UCSD-AML1 (cell line): ENCODE results near the gene TACC2.
"Not testable (repeated sequence)": the region's sequence is repeated elsewhere in the genome, so short reads cannot be mapped to it uniquely, and the experiment has no call there.

Experiments
- DNase-seq: peaks from one replicate; lab custom pipeline; 2025; ENCODE audit not compliant: unreplicated experiment; lab: John Stamatoyannopoulos, UW

TACC2 gene

DNA sequence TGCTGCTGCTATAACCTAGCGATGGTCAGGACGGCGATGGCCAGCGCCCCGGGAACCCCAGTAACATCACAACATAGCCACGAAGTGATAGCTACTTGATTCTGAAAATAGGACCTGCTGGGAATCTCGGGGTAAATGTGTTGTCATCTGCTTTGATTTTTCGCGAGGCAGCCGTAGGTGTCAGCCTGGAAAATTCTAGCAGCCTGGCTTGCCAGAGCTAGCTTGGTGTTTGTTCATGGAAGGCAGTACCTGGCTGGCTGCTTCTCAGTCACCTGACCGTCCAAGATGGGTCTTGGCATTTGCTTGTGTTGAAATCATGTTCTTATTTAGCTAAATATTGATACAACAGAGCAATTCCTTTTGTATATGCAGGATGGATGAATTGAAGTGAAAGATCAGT lies 199.7 kb downstream of the TACC2 start:
- DNase-seq: no peak

DNA sequence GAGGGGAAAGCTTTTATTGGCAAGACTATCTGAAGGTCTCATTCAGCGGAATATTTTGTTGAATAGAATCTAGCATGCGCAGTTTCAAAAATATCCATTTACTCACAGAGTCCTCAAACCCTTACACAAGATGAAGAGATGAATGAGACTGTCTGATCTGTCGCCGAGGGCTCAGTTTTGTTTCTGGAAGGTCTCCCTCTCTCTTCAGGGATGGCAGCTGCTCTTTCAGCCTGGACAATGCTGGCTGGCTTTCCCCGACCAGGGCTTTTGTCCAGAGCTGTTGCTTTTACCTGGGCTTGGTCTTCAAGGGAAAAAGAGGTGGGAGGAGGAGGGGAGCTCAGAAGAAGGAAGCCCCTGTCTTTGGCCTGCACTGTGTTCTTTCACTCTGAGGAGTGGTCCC lies 200.2 kb downstream of the TACC2 start:
- no peak for DNase-seq

DNA sequence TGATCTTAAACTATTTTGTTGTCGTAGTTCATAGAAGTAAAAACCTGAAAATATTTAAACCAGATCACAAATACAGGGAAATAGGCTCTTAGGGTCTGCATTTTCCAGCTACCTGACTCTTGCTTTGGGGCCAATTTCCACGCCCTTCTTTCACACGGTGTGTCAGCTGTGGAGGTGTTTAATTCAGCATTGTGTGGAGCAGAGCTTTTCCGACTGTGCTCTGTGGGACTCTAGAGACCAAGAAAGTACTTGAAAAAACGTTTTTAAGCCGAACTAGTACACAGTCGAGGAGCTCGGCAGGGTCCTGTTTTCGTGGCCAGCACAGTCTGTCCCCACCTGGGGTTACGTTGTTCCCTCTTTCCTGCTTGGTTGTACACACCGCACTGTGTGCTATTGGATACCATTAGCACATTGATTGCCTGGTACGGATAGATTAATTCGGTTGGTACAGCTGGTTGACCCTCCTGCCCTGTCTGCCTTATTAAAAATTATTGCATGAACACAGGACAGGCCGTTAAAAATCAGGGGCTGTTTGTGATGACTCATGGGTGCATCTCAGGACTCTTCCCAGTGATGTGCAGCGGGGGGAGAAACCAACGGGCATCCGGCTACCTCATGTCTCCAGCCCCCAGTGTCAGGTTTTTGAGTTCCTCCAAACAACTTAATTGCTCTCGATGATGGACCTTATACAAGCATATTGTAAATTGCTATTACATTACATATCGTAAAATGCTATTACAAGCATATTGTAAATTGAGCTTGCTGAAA lies 201.4 kb downstream of the TACC2 start:
- no peak for DNase-seq

DNA sequence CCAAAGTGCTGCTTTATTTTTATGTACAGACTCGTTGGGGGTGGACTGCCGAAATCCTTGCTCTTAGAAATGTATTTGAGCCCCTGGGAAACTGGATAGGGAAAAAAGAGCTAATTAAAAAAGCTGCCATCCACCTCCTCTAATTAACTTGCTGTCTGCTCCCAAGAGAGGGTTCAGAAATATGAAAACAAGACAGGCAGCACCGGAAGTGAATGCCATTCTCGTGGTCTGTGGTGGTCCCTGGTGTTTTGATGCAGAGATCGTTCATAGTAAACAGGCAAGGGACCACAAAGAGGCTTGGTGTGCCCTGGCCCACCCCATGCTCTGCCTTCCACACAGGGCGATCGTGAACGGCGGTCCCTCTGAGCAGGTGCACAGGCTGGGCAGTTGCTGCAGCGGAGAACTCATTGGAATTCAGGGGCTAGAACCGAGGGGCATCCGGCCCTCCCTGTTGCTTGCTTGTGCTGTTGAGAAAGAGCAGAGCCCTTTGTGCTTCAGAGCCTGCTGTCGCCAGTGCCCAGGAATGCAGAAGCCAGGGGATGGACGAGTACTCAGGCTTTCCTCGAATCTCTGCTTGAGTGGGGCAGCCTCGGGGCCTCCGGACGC lies 203.1 kb downstream of the TACC2 start:
- no peak for DNase-seq

DNA sequence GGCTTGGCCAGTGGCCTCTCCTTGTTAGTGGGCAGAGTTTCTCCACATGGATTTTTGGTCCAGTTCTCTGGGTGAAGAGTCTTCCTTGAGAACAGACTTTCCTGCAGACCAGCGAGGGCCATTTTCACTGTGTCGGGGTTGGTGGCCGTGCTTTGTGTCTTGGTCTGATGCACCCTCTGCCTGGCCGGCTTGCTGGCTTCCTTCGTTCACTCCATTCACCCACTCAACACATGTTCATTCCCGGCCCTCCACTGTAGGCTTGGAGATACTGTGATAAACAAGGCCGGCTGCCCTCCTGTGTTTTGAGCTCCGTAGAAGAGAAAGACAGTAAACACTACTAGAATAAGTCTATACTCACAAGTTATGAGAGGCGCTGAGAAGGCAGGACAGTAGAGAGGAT lies 205.3 kb downstream of the TACC2 start:
- DNase-seq: no peak

DNA sequence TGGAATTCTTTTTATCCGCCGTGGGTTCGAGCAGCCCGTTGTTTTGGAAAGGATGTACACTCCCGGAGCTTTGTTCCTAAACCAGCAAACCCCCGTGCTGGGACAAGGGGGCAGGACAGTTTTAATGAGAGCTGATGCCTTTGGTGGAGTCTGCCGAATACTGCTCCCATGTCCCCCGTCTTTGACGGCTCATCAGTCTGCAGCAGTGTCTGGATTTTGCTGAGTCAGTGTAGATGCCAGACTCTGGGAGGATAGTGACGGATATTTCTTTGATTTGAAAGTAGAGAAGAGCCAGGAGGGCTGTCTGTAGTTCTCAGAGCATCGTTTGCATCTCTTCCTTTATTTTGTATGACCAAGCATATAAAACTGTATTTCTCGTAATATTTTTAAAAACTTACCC lies 207.3 kb downstream of the TACC2 start:
- no peak for DNase-seq

DNA sequence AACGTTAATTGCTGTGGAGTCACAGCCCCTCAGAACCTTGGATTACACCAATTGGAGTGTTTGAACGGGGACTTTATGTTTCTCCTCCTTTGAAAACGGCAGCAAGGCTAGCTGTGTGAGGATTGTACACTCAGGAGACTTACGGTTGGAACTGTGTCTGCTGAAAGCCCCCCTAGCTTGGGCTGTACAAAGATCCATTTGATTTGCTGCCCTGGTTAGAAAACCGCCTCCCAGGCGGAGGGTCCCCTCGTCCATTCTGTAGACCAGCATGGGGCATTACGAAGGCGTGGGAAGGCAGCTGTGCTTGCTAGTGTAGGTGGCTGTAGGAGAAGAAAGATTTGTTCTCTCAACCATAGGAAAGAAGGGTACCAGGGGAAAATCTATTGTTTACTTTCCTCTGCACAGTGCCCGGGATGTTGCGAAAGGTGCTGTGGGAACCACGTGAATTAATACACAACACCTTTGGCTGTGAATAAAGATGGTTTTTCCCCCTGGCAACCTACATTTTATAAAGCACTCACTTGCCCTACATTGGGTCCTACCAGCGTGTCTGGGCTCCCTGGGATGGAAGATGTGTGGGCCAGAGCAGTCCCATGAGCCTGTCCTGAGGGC lies 208.8 kb downstream of the TACC2 start:
- no peak for DNase-seq

DNA sequence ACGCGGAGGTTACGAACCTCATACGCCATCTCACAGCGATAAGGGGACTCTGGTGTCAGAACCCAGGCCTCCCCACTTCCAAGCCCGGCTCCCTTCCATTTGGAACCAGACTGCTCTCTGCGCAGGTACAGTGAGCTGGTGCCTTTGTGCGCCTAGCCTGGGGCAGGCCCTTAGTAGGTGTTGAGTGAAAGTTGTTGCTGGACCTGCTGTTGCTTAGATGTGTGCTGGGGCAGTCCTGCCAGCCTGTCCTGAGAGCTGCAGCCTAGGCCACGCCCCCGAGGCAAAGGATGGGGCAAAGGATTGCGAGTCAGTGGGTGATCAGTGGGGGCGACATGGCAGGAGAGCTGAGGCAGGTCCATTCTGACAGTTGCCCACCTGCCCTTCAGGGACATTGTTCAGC lies 209.7 kb downstream of the TACC2 start:
- DNase-seq: no peak

DNA sequence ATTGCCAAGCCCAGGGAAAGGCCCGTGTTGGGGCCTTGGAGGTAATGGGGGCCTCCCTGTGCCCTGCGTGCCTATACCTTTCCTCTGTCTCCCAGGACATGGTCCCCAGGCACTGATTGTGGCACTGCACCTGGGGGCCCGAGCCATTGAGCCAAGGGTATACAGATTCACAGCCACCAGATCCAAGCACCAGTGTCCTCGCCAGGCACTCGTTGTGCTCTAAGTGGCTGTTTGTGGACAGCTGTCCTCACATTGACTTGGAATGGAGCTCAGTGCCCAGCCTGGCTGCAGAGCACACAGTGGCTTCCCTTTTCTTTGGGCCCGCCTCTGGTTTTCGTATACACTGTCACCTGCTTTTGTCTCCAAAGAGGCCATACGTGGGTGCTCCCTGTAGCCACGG lies 210.1 kb downstream of the TACC2 start:
- DNase-seq: no peak

DNA sequence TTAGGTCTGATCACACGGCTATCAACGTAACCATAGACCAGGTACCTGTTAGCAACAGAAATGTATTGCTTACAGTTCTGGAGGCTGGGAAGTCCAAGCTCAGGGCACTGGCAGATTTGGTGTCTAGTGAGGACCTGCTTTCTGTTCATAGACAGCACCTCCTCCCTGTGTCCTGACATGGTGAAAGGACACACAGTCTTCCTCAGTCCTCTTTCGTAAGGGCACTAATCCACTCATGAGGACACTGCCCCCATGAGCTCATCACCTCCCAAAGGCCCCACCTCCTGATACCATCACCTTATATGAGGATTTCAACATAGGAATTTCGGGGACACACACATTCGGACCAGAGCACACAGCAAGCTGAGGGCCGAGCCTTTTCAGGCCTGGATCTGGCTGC lies 210.7 kb downstream of the TACC2 start:
- DNase-seq: no peak

DNA sequence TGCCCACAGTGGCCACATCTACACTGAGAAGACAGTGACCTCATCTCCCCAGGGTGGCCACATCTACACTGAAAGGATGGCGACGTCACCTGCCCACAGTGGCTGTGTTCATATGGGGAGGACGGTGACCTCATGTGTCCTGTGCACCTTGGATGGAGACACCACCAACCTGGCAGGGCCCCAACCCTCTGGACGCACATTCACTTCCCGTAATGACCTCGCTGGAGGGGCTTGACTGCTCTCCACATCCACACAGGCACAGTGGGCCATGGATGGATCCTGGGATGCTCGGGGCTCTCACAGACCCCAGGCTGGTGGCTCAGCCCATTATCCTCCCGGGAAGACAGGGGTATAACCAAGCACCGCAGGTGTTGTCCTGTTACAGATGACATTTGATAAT lies 212.4 kb downstream of the TACC2 start:
- DNase-seq: no peak

DNA sequence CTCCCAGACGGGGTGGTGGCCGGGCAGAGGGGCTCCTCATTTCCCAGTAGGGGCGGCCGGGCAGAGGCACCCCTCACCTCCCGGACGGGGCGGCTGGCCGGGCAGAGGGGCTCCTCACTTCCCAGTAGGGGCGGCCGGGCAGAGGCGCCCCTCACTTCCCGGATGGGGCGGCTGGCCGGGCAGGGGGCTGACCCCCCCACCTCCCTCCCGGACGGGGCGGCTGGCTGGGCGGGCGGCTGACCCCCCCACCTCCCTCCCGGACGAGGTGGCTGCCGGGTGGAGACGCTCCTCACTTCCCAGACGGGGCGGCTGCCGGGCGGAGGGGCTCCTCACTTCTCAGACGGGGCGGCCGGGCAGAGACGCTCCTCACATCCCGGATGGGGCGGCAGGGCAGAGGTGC lies 214.2 kb downstream of the TACC2 start:
- not testable (repeated sequence) for DNase-seq

DNA sequence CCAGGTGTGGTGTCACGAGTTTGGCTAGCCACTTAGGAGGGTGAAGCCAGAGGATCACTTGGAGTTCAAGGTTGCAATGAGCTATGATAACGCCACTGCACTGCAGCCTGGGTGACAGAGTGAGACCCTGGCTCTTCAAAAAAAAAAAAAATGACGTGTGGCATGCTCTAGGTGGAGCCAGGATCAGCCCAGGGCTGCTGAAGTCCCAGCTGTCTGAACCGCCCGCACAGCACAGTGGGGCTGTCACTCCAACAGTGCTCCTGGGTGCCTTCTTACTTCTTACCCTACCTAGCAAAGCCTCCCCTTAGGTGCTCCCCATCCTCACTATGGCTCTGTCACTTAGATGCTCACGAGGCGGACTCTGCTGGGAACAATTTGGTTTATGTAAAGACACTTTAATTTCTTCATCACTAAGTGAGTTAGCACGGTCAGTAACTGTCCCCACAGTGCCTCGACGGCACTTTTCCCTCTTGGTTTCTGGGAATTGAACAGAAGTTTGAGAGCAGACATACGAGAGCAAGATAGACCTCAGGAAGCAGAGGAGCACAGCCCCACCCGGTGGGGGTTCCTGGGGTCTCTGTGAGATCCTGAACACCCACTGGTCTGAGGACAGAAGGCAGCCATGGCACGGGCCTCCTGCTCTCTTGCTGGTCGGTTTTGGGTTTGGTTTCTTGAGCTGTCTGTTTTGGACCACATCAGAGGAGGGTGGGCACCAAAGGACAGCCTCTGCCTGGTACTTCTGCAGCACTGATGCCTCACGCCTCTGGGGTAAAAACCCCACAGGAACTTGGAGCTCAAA lies 215.9 kb downstream of the TACC2 start:
- no peak for DNase-seq

DNA sequence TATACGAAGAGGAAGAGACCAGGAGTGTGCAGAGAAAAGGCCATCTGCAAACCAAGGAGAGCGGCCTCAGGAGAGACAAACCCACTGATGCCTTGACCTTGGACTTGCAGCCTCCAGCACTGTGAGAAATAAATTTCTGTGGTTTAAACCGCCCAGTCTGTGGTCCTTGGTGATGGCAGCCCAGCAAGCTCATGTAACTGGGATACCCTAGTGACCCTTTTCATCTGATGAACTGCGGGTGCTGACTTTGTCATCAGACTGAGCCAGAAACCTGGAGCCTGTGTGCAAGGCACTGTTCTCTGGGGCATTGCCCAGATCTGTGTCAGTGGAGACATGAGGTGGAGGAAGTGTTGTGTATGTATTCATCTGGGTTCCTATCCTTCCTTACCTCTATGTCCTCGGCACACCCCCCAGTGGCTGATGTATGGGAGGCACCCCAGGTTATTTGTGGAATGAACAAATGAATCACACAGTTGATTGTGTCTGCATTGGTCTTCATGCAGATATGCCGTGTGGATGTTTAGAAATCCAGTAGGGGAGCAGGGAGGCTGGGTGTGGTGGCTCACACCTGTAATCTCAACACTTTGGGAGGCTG lies 217.6 kb downstream of the TACC2 start:
- DNase-seq: no peak

DNA sequence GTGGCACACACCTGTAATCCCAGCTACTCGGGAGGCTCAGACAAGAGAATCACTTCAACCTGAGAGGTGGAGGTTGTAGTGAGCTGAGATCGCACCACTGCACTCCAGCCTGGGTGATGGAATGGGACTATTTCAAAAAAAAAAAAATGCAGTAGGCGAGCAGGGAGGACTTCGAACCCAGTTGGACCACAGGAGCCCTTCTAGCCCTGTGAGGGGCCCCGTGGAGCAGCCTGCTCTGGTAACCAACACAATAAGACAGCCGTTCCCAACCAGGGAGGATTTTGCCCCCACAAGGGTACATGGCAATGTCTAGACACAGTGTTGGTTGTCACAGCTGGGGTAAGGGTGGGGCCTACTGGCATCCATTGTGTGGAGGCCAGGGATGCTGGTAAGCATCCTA lies 218.2 kb downstream of the TACC2 start:
- no peak for DNase-seq

DNA sequence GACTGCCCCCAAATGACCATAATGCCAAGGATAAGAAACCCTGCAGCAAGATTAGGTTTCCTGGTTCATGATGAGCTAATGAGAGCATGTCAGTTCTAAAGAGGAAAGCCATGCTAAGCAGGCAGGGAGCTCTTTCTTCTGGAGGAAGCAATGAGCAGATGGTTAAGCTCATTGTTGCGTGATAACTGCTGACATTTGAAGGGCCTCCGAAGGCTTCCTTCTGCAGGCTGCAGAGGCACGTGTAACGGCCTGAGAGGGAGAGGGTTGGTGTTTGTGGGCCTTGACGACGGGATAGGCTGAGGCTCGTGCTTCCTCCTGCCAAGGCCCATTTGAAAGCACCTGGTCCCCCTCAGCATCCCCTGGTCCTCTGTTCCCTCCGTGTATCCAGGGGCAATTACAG lies 218.6 kb downstream of the TACC2 start:
- DNase-seq: no peak

DNA sequence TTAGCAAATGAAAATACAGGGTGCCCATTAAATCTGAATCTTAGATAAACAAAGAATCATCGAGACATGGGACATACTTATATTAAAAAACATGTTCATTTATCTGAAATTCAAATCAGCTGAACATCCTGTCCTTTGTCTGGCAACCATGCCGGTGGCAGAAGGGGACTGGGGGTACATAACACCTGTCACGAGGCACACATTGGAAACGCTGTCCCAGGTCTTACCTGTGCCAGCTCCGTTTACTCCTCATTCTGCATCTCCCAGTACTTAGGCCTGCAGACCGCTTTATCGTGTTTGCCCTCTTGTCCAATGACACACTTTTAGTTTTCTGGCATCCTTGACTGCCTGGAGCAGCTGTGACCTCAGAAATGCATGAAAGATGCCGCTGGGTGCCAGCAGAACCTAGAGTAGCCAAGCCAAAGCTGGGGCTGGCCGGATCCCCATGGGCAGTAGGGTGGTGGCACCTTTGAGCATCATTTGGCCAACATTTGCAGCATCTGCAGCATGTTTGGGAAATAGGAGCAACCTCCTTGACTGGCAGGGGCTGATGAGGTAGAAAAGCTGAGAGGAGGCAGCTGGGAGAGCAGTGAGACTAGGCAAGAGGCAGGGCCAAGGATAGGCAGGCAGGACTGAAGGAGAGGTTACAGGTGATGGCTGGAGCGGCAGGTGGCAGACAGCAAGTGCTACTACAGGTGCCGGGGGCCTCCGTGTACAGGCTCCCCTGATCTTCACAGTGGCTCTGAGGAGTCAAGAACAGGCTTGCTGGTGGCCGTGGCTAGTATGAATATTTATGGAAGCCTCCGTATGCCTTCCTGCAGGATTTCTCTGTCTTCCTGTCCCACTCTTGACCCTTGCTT lies 219.8 kb downstream of the TACC2 start:
- DNase-seq: no peak

DNA sequence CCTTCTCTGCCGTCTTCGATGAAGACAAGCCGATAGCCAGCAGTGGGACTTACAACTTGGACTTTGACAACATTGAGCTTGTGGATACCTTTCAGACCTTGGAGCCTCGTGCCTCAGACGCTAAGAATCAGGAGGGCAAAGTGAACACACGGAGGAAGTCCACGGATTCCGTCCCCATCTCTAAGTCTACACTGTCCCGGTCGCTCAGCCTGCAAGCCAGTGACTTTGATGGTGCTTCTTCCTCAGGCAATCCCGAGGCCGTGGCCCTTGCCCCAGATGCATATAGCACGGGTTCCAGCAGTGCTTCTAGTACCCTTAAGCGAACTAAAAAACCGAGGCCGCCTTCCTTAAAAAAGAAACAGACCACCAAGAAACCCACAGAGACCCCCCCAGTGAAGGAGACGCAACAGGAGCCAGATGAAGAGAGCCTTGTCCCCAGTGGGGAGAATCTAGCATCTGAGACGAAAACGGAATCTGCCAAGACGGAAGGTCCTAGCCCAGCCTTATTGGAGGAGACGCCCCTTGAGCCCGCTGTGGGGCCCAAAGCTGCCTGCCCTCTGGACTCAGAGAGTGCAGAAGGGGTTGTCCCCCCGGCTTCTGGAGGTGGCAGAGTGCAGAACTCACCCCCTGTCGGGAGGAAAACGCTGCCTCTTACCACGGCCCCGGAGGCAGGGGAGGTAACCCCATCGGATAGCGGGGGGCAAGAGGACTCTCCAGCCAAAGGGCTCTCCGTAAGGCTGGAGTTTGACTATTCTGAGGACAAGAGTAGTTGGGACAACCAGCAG lies 221.7 kb downstream of the TACC2 start:
- no peak for DNase-seq

DNA sequence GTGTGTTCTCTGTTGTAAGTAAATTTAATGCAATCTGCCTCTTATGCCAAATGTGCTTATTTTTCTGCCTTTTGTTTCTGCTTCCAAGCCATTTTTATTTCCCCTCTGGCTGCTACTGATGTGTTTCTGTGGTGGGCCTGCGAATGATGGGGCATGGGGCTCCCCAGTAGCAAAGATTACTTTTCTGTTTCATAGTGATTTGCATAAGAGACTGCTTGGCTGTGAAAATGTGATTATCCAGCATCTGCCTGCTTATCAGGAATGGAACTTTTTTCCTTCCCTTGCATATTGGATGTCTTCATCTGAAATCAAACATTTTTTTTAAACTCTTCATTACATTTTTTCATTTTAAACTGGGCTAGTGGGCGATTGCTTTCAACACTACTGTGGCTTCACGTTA lies 224.4 kb downstream of the TACC2 start:
- no peak for DNase-seq

DNA sequence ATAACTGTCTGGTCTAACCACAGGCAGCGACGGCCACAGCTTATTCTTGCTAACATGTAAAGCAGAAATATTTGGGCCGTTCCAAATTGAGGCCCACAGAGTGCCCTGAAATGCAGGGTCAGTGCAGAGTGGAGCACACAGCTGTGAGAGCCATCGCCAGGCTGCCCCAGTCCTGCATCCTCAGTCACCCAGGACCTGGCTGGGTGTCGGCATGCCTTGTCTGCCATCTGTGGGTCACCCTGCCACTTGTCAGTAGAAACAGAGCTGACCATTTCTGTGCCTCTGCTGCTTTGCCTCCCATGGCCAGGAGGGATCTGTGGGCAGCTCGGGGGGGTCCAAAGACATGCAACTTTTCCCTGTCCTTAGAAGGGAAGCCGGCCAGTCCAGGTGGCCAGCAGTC lies 224.8 kb downstream of the TACC2 start:
- no peak for DNase-seq
